ENCODE measurements around the gene C20orf202.

C20orf202 gene

GRCh38 chr20:1178623-1179022 lies 24.6 kb upstream of the C20orf202 start:
- no peak for TF ChIP-seq CTCF (IDR thresholded peaks at IDR 0.05; ENCODE audit: low read depth, low read length, missing control alignments)
- no peak overlapping the region for H3K4me3 ChIP-seq (ENCODE audit: low read depth, low read length)
- DNase-seq (ENCODE audit: low read depth), result no peak
- in situ Hi-C loops (cut with HindIII; ENCODE audit: low sequenced_read_pairs), result no loop called here

GRCh38 chr20:1180949-1181348 lies 22.3 kb upstream of the C20orf202 start:
- no peak for DNase-seq (ENCODE audit: low read depth)
- H3K4me3 ChIP-seq (ENCODE audit: low read depth, low read length), result no peak overlapping the region
- in situ Hi-C loops (cut with HindIII; ENCODE audit: low sequenced_read_pairs), result no loop called here
- TF ChIP-seq CTCF (IDR thresholded peaks at IDR 0.05; ENCODE audit: low read depth, low read length, missing control alignments), result no peak

GRCh38 chr20:1182106-1182505 lies 21.1 kb upstream of the C20orf202 start:
- no peak overlapping the region for H3K4me3 ChIP-seq (ENCODE audit: low read depth, low read length)
- TF ChIP-seq CTCF (IDR thresholded peaks at IDR 0.05; ENCODE audit: low read depth, low read length, missing control alignments), result no peak
- in situ Hi-C loops (cut with HindIII; ENCODE audit: low sequenced_read_pairs), result no loop called here
- DNase-seq (ENCODE audit: low read depth), result no peak

- no peak overlapping the region for H3K4me3 ChIP-seq (ENCODE audit: low read depth, low read length)
- in situ Hi-C loops (cut with HindIII; ENCODE audit: low sequenced_read_pairs), result no loop called here
- DNase-seq (ENCODE audit: low read depth), result no peak
- TF ChIP-seq CTCF (IDR thresholded peaks at IDR 0.05; ENCODE audit: low read depth, low read length, missing control alignments), result no peak
Observed at GRCh38 chr20:1183153-1183552, 20.1 kb upstream of the C20orf202 start.

- H3K4me3 ChIP-seq (ENCODE audit: low read depth, low read length), result no peak overlapping the region
- in situ Hi-C loops (cut with HindIII; ENCODE audit: low sequenced_read_pairs), result no loop called here
- no peak for TF ChIP-seq CTCF (IDR thresholded peaks at IDR 0.05; ENCODE audit: low read depth, low read length, missing control alignments)
Observed at GRCh38 chr20:1184260-1184637, 19.0 kb upstream of the C20orf202 start.

GRCh38 chr20:1184638-1185315 lies 18.5 kb upstream of the C20orf202 start, which contains the start of gene TMEM74B:
Gene TMEM74B (minus strand): TSS chr20:1184981. CDS start chr20:1183801, 1,180 bp downstream.
- no peak for DNase-seq (ENCODE audit: low read depth)
- in situ Hi-C loops (cut with HindIII; ENCODE audit: low sequenced_read_pairs), result no loop called here
- no peak for TF ChIP-seq CTCF (IDR thresholded peaks at IDR 0.05; ENCODE audit: low read depth, low read length, missing control alignments)
- H3K4me3 ChIP-seq (ENCODE audit: low read depth, low read length), result peak within 1 kb of the TSS; percentile 27

More at GRCh38 chr20:1184260-1184637, 19.0 kb upstream of the C20orf202 start:
- no peak for DNase-seq (ENCODE audit: low read depth)
